Measurements from ENCODE around the gene PLPPR4.

DNA sequence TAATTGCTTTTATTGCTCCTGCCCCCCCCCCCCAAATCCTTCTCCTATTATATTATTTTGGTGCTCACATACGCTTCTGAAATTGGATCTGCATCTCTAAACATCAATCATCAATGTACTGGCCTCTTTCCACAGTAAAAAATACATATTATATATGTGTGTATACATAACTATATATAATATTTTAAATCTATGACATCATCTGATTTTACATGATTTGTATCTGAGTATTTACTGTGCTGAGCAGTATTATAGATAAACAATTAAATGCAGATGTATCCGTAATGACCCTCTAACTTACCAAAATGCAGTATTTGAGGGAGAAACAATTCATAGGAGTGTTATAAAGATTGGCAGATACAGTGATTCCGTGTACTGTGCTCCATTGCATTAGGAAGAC, 832 bp downstream of the PLPPR4 start:
- TF ChIP-seq, protein P1, sequence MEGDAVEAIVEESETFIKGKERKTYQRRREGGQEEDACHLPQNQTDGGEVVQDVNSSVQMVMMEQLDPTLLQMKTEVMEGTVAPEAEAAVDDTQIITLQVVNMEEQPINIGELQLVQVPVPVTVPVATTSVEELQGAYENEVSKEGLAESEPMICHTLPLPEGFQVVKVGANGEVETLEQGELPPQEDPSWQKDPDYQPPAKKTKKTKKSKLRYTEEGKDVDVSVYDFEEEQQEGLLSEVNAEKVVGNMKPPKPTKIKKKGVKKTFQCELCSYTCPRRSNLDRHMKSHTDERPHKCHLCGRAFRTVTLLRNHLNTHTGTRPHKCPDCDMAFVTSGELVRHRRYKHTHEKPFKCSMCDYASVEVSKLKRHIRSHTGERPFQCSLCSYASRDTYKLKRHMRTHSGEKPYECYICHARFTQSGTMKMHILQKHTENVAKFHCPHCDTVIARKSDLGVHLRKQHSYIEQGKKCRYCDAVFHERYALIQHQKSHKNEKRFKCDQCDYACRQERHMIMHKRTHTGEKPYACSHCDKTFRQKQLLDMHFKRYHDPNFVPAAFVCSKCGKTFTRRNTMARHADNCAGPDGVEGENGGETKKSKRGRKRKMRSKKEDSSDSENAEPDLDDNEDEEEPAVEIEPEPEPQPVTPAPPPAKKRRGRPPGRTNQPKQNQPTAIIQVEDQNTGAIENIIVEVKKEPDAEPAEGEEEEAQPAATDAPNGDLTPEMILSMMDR (conservative IDR thresholded peaks at IDR 0.05; ENCODE audit: low read depth, low read length): no peak
- no peak for TF ChIP-seq EZH2 (IDR thresholded peaks at IDR 0.05; ENCODE audit: borderline replicate concordance, low read depth, low read length, poor library complexity, severe bottlenecking)
